GM23248 (cell line): ENCODE measurements around the gene KLK3. TPM values are rescaled to one million over a fixed set of nuclear protein-coding genes. Genes with fewer than 3 reads are reported as not detected.

Experiments
- DNase-seq: peaks from one replicate; pipeline ENCODE4 v3.0.0-alpha.2; 2015
- H2AFZ ChIP-seq: fragments of 200-600 bp; sonication (generic); 2 replicates; pipeline ENCODE4 v1.6.1; 2016; ENCODE audit warnings: antibody characterized with exemption
- H3F3A ChIP-seq: fragments of 200-600 bp; sonication (generic); 2 replicates; pipeline ENCODE4 v1.6.1; 2016; ENCODE audit warnings: mild to moderate bottlenecking, antibody characterized with exemption, mixed run types; ENCODE audit not compliant: insufficient read depth
- H3K27ac ChIP-seq: fragments of 200-600 bp; sonication (generic); 2 replicates; pipeline ENCODE4 v1.5.1; 2016; ENCODE audit warnings: mild to moderate bottlenecking
- H3K27me3 ChIP-seq: fragments of 200-600 bp; sonication (generic); replicated peaks from 2 replicates; pipeline ENCODE4 v1.6.1; 2016; ENCODE audit warnings: mild to moderate bottlenecking; ENCODE audit not compliant: insufficient read depth
- H3K36me3 ChIP-seq: fragments of 200-600 bp; sonication (generic); 2 replicates; pipeline ENCODE4 v1.6.1; 2016; ENCODE audit warnings: low read depth, mild to moderate bottlenecking
- H3K4me1 ChIP-seq: fragments of 200-600 bp; sonication (generic); 2 replicates; pipeline ENCODE4 v1.6.1; 2016; ENCODE audit warnings: mild to moderate bottlenecking; ENCODE audit not compliant: insufficient read depth
- H3K4me2 ChIP-seq: fragments of 200-600 bp; sonication (generic); one replicate; pipeline ENCODE4 v1.6.1; 2016; ENCODE audit warnings: mild to moderate bottlenecking; ENCODE audit not compliant: unreplicated experiment
- H3K4me3 ChIP-seq: fragments of 200-600 bp; sonication (generic); 2 replicates; pipeline ENCODE4 v1.5.1; 2016; ENCODE audit warnings: mild to moderate bottlenecking
- H3K79me2 ChIP-seq: fragments of 200-600 bp; sonication (generic); 2 replicates; pipeline ENCODE4 v1.6.1; 2016; ENCODE audit warnings: mild to moderate bottlenecking; ENCODE audit not compliant: insufficient read depth
- H3K9ac ChIP-seq: fragments of 200-600 bp; sonication (generic); 2 replicates; pipeline ENCODE4 v1.6.1; 2016; ENCODE audit warnings: mild to moderate bottlenecking
- H3K9me2 ChIP-seq: fragments of 200-600 bp; sonication (generic); 2 replicates; pipeline ENCODE4 v1.6.1; 2016; ENCODE audit warnings: mixed run types, mild to moderate bottlenecking, moderate library complexity; ENCODE audit not compliant: insufficient read depth
- H3K9me3 ChIP-seq: fragments of 200-600 bp; sonication (generic); one replicate; pipeline ENCODE4 v1.6.1; 2017; ENCODE audit warnings: low read depth
- H4K20me1 ChIP-seq: fragments of 200-600 bp; sonication (generic); 2 replicates; pipeline ENCODE4 v1.6.0; 2016; ENCODE audit not compliant: insufficient read depth
- EZH2 ChIP-seq: fragments of 200-600 bp; sonication (generic); IDR thresholded peaks from 2 replicates; pipeline ENCODE4 v1.6.1; 2018; ENCODE audit warnings: antibody characterized with exemption, mild to moderate bottlenecking; ENCODE audit not compliant: insufficient read depth, poor library complexity, severe bottlenecking
- EZH2phosphoT487 ChIP-seq: fragments of 200-600 bp; sonication (generic); IDR thresholded peaks from 2 replicates; pipeline ENCODE4 v1.6.1; 2018; ENCODE audit warnings: antibody characterized with exemption, moderate library complexity, mild to moderate bottlenecking, low read depth; ENCODE audit not compliant: insufficient read depth
- WGBS, 2 experiments: methylation state at CpG; one replicate each; pipeline ENCODE4 v1.1.6; 2015 to 2017; ENCODE audit warnings: low lambda C conversion rate in 2 of 2, low coverage in 1 of 2; ENCODE audit errors: missing lambda C conversion rate in 2 of 2; 5-methylcytosine and 5-hydroxymethylcytosine counted together
- in situ Hi-C: fragments of 300-500 bp; cut with MboI; formaldehyde crosslinking; loops from 2 replicates; pipeline ENCODE4 v1.15.0; 2020
- polyA plus RNA-seq: library from polyadenylated mRNA; unstranded; fragments of >200 nt; fragmentation: Nextera tagmentation; extraction: Ambion mirVana; gene quantifications from 2 replicates; pipeline ENCODE4 v1.2.1, GENCODE V29; 2016
- total RNA-seq: library from RNA; depleted of rRNA; stranded (reverse); fragments of >200 nt; shearing (Covaris generic); gene quantifications from 2 replicates; pipeline ENCODE4 v1.2.3, GENCODE V29; 2014

Gene KLK3
- total and polyA plus RNA-seq, 2 experiments from 2014 or later, result not detected

GRCh38 chr19:50814883-50815282 lies 39.8 kb upstream of the KLK3 start:
- Histone ChIP-seq H4K20me1 (no peaks in the 10 kb centered on the region), H3K27me3 (peaks cover 24% of the 10 kb centered on the region; the same call in 1 of the 2 replicates), H3K27ac (no peak overlapping the region), H3F3A (no peaks in the 10 kb centered on the region), H3K9me3 (no peaks in the 10 kb centered on the region), H3K4me2 (no peak overlapping the region), H3K9me2 (no peaks in the 10 kb centered on the region), H3K36me3 (no peaks in the 10 kb centered on the region), H2AFZ (no peak overlapping the region), H3K4me1 (no peaks in the 10 kb centered on the region), H3K4me3 (no peak overlapping the region), H3K79me2 (no peaks in the 10 kb centered on the region), H3K9ac (no peak overlapping the region)
- WGBS, 2 experiments, result 48 to 58% methylated on average over 5 of the region's 5 CpGs
- DNase-seq, result no peak
- in situ Hi-C loops, result no loop called here
- TF ChIP-seq EZH2phosphoT487, result no peak
- TF ChIP-seq EZH2, result no peak

- H3K9me3 ChIP-seq, result no peaks in the 10 kb centered on the region
- no peaks in the 10 kb centered on the region for H3K4me1 ChIP-seq
- H3K4me2 ChIP-seq, result no peak overlapping the region
- peaks cover 30% of the 10 kb centered on the region for H3K27me3 ChIP-seq
- WGBS, 2 experiments, result 78 to 85% methylated on average over 1 of the region's 1 CpG
- no peak overlapping the region for H3K27ac ChIP-seq
- in situ Hi-C loops, result no loop called here
- H3K79me2 ChIP-seq, result no peaks in the 10 kb centered on the region
- H3K36me3 ChIP-seq, result no peaks in the 10 kb centered on the region
- H2AFZ ChIP-seq, result no peak overlapping the region
- H3K4me3 ChIP-seq, result no peak overlapping the region
- TF ChIP-seq EZH2 (no peak), EZH2phosphoT487 (no peak)
- no peaks in the 10 kb centered on the region for H3F3A ChIP-seq
- DNase-seq, result no peak
- no peaks in the 10 kb centered on the region for H3K9me2 ChIP-seq
- no peaks in the 10 kb centered on the region for H4K20me1 ChIP-seq
- no peak overlapping the region for H3K9ac ChIP-seq
Measured at GRCh38 chr19:50815439-50815838, 39.3 kb upstream of the KLK3 start.

DNA sequence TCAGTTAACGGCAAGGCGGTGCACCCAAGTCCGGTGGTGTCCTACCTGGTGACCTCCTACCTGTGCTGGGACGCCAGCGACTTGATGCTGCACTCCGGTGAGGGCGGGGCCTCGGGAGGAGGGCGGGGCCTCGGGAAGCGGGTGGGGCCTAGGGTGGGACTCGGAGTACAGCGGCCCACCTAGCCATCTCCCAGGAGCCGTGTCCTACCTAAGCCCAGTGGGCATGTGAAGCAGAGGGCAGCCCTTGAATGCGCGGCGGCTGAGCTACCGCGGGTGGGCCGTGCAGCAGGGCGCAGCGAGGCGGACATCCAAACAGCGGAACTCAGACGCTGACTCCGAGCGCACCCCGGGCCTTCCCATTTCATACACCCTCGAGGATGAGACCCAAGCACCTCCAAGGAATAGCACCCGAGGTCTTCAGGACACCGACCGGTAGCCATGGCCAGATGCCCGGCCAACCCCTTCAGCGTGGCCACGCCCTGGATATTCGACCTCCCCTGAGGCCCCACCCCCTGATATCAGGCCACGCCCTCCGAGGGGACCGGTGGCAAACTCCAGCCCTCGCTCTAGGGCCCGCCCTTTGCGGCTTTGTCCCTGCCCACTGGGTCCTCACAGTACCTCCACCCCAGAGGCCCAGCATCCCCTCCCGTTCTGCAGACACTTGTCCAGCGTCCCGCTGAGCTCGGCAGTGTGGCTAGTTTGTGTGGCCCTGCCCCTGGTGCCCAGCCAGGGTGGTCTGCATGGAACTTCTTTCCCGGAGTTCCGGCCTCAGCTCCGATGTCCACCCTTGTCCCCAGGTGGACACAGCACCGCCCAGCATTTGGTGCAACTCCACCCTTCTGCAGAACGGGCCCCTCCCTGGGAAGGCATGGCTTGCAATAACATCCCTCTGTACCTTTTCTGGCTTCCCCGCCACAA lies 36.5 kb upstream of the KLK3 start:
- in situ Hi-C loops, result no loop called here
- no peaks in the 10 kb centered on the region for H3K79me2 ChIP-seq
- H3K4me2 ChIP-seq, result peak overlapping the region; percentile 13
- TF ChIP-seq EZH2 (no peak), EZH2phosphoT487 (no peak)
- H3K27me3 ChIP-seq, result peaks cover 44% of the 10 kb centered on the region
- no peaks in the 10 kb centered on the region for H3K36me3 ChIP-seq
- WGBS, 2 experiments, result 6 to 7% methylated on average over 38 to 50 of the region's 52 CpGs
- no peaks in the 10 kb centered on the region for H3K4me1 ChIP-seq
- H3K9me3 ChIP-seq, result no peaks in the 10 kb centered on the region
- no peaks in the 10 kb centered on the region for H3F3A ChIP-seq
- H3K4me3 ChIP-seq, result peak overlapping the region; percentile 31; the same call in 1 of the 2 replicates
- no peaks in the 10 kb centered on the region for H3K9me2 ChIP-seq
- H3K27ac ChIP-seq, result no peak overlapping the region
- peak overlapping the region; percentile 52; the same call in 1 of the 2 replicates for H2AFZ ChIP-seq
- H4K20me1 ChIP-seq, result no peaks in the 10 kb centered on the region
- H3K9ac ChIP-seq, result no peak overlapping the region
- peak; percentile 52 for DNase-seq

GRCh38 chr19:50818859-50819472 lies 35.7 kb upstream of the KLK3 start:
- 40 to 42% methylated on average over 12 of the region's 12 CpGs for WGBS, 2 experiments
- H3K9me2 ChIP-seq, result no peaks in the 10 kb centered on the region
- H4K20me1 ChIP-seq, result no peaks in the 10 kb centered on the region
- H3K4me1 ChIP-seq, result no peaks in the 10 kb centered on the region
- DNase-seq, result no peak
- H3K27me3 ChIP-seq, result peaks cover 38% of the 10 kb centered on the region
- no peak overlapping the region for H3K4me3 ChIP-seq
- no peaks in the 10 kb centered on the region for H3K36me3 ChIP-seq
- no peak overlapping the region for H2AFZ ChIP-seq
- no peak overlapping the region for H3K9ac ChIP-seq
- H3K4me2 ChIP-seq, result no peak overlapping the region
- no peaks in the 10 kb centered on the region for H3K9me3 ChIP-seq
- no peaks in the 10 kb centered on the region for H3K79me2 ChIP-seq
- no peak for TF ChIP-seq EZH2phosphoT487
- no peak for TF ChIP-seq EZH2
- in situ Hi-C loops, result no loop called here
- no peaks in the 10 kb centered on the region for H3F3A ChIP-seq
- no peak overlapping the region for H3K27ac ChIP-seq
